HepG2 (cell line): ENCODE measurements around the gene TCF25. TPM values are rescaled to one million over a fixed set of nuclear protein-coding genes. Genes with fewer than 3 reads are reported as not detected.

Experiments
- ATF3 ChIP-seq: sonication (generic); formaldehyde crosslinking; IDR thresholded peaks from 2 replicates; pipeline ENCODE4 v1.4.0; 2020; ENCODE audit warnings: missing genetic modification reagents
- CEBPG ChIP-seq: IDR thresholded peaks from 2 replicates; pipeline ENCODE4 v1.6.1; 2016
- HOMEZ ChIP-seq: IDR thresholded peaks from 2 replicates; pipeline ENCODE4 v1.6.1; 2016; ENCODE audit warnings: low read depth
- NR2F6 ChIP-seq, 2 experiments: IDR thresholded peaks; 2 replicates each; pipeline ENCODE4 v1.6.1; 2016; ENCODE audit warnings: antibody characterized with exemption in 1 of 2, mild to moderate bottlenecking in 1 of 2
- THAP9 ChIP-seq: sonication (generic); formaldehyde crosslinking; IDR thresholded peaks from 2 replicates; pipeline ENCODE4; 2020; ENCODE audit warnings: missing genetic modification reagents, mild to moderate bottlenecking, borderline replicate concordance
- ZNF160 ChIP-seq: sonication (generic); formaldehyde crosslinking; IDR thresholded peaks from 2 replicates; pipeline ENCODE4 v1.8.0; 2022; ENCODE audit warnings: mild to moderate bottlenecking, inconsistent platforms, missing genetic modification reagents
- ZNF496 ChIP-seq: sonication (generic); formaldehyde crosslinking; IDR thresholded peaks from 2 replicates; pipeline ENCODE4 v1.8.1; 2023; ENCODE audit warnings: mild to moderate bottlenecking, moderate library complexity, missing genetic modification reagents; ENCODE audit not compliant: insufficient replicate concordance
- ZNF646 ChIP-seq: sonication (generic); formaldehyde crosslinking; IDR thresholded peaks from 2 replicates; pipeline ENCODE4 v1.9.0; 2021; ENCODE audit warnings: mild to moderate bottlenecking, missing genetic modification reagents
- ZNF724P ChIP-seq: sonication (generic); formaldehyde crosslinking; IDR thresholded peaks from 2 replicates; pipeline ENCODE4 v1.8.0; 2022; ENCODE audit warnings: missing genetic modification reagents, borderline replicate concordance
- ZNF761 ChIP-seq: sonication (generic); formaldehyde crosslinking; conservative IDR thresholded peaks from 2 replicates; pipeline ENCODE4 v1.4.0; 2020; ENCODE audit warnings: mild to moderate bottlenecking, missing genetic modification reagents
- polyA plus RNA-seq, 8 experiments: library from polyadenylated mRNA; depleted of rRNA in 3 of 8; stranded (reverse) in 7 of 8; unstranded in 1 of 8; fragments of >200 nt; fragmentation: Illumina TruSeq in 4 of 8; extraction: Trizol in 4 of 8; gene quantifications; 2 replicates each; pipeline versions ENCODE4 v1.2.1 to v1.2.3, GENCODE V29; 2011 to 2016; ENCODE audit warnings: low read depth in 4 of 8, missing spikeins in 1 of 8, mixed read lengths in 1 of 8; ENCODE audit not compliant: insufficient read depth in 1 of 8
- total RNA-seq, 5 experiments: library from RNA; depleted of rRNA; stranded (reverse); fragments of >200 nt; fragmentation: Illumina TruSeq; extraction: Trizol; gene quantifications; 2 replicates each; pipeline ENCODE4 v1.2.3, GENCODE V29; 2016; ENCODE audit warnings: low read depth in 1 of 5
- TF ChIP-seq, protein P1 (sequence below): sonication (generic); formaldehyde crosslinking; IDR thresholded peaks from 2 replicates; pipeline ENCODE4 v1.4.0; 2020; ENCODE audit warnings: missing genetic modification reagents, borderline replicate concordance

The TCF25 gene
- total and polyA plus RNA-seq, 2 of the 13 experiments (the other 11 are each of a cell fraction or from before 2014, with no cell fraction given): 138 to 206 TPM

DNA sequence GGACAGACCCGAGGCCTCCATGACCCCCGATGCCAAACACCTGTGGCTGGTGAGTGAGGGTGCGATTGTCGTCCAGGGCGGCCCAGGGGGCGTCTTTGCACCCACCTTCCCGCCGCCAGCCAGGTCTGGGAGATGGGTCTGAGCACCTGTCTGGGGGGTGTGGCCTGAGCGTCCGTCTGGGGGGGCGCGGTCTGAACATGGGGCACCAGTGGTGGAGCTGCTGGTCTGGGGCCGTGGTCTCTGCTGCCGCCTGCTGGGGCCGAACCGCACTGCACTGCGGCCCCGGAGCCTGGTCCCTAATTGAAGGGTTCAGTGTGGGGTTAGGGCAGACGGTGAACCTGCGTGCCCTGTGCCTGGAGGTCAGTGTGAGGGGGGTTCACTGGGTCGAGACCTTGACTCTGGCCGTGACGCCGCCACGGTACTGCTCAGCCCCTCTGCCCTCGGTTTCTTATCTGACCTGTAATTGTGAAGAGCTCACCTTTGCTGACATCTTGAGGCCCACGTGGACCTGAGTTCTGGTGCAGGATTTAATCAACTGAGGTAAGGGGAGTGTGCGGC, 12.6 kb upstream of the TCF25 start (continued):
- TF ChIP-seq THAP9 (peak; percentile 69; the same call in 1 of the 2 replicates), ZNF724P (CRISPR knock-in tag) (0 out of 2 replicates have a peak, but pooled peaks have one; percentile 53), ZNF160 (no peak), NR2F6 (IDR thresholded peaks at IDR 0.05) (peak; percentile 18; the same call in 1 of the 2 replicates), NR2F6 (CRISPR knock-in tag; IDR thresholded peaks at IDR 0.05) (peak; percentile 63; the same call in 1 of the 2 replicates), HOMEZ (CRISPR knock-in tag) (peak; percentile 29; the same call in 1 of the 2 replicates), CEBPG (0 out of 2 replicates have a peak, but pooled peaks have one; percentile 20), ZNF761 (CRISPR knock-in tag) (no peak), ZNF646 (CRISPR knock-in tag) (peak; percentile 17; the same call in 1 of the 2 replicates), ZNF496 (no peak), ATF3 (CRISPR knock-in tag) (no peak)
- TF ChIP-seq, protein P1, sequence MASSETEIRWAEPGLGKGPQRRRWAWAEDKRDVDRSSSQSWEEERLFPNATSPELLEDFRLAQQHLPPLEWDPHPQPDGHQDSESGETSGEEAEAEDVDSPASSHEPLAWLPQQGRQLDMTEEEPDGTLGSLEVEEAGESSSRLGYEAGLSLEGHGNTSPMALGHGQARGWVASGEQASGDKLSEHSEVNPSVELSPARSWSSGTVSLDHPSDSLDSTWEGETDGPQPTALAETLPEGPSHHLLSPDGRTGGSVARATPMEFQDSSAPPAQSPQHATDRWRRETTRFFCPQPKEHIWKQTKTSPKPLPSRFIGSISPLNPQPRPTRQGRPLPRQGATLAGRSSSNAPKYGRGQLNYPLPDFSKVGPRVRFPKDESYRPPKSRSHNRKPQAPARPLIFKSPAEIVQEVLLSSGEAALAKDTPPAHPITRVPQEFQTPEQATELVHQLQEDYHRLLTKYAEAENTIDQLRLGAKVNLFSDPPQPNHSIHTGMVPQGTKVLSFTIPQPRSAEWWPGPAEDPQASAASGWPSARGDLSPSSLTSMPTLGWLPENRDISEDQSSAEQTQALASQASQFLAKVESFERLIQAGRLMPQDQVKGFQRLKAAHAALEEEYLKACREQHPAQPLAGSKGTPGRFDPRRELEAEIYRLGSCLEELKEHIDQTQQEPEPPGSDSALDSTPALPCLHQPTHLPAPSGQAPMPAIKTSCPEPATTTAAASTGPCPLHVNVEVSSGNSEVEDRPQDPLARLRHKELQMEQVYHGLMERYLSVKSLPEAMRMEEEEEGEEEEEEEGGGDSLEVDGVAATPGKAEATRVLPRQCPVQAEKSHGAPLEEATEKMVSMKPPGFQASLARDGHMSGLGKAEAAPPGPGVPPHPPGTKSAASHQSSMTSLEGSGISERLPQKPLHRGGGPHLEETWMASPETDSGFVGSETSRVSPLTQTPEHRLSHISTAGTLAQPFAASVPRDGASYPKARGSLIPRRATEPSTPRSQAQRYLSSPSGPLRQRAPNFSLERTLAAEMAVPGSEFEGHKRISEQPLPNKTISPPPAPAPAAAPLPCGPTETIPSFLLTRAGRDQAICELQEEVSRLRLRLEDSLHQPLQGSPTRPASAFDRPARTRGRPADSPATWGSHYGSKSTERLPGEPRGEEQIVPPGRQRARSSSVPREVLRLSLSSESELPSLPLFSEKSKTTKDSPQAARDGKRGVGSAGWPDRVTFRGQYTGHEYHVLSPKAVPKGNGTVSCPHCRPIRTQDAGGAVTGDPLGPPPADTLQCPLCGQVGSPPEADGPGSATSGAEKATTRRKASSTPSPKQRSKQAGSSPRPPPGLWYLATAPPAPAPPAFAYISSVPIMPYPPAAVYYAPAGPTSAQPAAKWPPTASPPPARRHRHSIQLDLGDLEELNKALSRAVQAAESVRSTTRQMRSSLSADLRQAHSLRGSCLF: no peak
